Fibroblast of lung (primary cell): ENCODE results near the gene DENND4A.

ENCODE experiments used
- EZH2 ChIP-seq: IDR thresholded peaks from 2 replicates; pipeline ENCODE4 v1.5.1; 2012; ENCODE audit warnings: low read length, control low read depth, mild to moderate bottlenecking; ENCODE audit errors: missing control alignments
- TF ChIP-seq, protein P1 (sequence below), 2 donors: IDR thresholded peaks in 1 of 2; conservative IDR thresholded peaks in 1 of 2; 1 replicate in 1 of 2; 2 replicates in 1 of 2; pipeline ENCODE4 v1.5.1; 2011 to 2012; ENCODE audit warnings: low read length in 2 of 2, control low read depth in 1 of 2, inconsistent platforms in 1 of 2, low read depth in 1 of 2, mild to moderate bottlenecking in 1 of 2

DNA sequence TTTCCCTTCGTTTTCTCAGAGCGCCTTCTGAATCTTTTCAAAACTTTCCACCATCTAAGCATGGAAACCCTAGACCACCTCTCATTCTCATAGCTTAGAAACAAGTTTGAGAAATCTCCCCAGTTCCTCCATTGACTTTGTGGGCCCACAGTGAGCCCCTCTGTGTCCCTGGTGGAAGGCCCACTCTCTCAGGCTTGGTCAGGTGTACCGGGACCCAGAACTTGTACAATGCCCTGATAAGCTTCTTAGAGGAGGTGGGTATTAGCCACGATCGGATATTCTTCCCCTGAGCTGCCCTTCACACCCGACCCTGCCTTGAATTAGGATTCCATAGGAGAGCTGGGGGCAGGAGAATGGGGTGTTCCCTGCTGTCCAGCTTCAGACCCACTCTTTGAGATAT, 170.5 kb downstream of the DENND4A start, which contains the start of gene SLC24A1:
- TF ChIP-seq, protein P1, sequence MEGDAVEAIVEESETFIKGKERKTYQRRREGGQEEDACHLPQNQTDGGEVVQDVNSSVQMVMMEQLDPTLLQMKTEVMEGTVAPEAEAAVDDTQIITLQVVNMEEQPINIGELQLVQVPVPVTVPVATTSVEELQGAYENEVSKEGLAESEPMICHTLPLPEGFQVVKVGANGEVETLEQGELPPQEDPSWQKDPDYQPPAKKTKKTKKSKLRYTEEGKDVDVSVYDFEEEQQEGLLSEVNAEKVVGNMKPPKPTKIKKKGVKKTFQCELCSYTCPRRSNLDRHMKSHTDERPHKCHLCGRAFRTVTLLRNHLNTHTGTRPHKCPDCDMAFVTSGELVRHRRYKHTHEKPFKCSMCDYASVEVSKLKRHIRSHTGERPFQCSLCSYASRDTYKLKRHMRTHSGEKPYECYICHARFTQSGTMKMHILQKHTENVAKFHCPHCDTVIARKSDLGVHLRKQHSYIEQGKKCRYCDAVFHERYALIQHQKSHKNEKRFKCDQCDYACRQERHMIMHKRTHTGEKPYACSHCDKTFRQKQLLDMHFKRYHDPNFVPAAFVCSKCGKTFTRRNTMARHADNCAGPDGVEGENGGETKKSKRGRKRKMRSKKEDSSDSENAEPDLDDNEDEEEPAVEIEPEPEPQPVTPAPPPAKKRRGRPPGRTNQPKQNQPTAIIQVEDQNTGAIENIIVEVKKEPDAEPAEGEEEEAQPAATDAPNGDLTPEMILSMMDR (conservative IDR thresholded peaks at IDR 0.05 in 1 of 2, IDR thresholded peaks at IDR 0.05 in 1 of 2; ENCODE audit: low read depth in 1 of 2, low read length in 2 of 2): no peak
- no peak for TF ChIP-seq EZH2
